CMK (cell line): ENCODE results near the gene ATRIP.
"Not testable (repeated sequence)": the region's sequence is repeated elsewhere in the genome, so short reads cannot be mapped to it uniquely, and the experiment has no call there.

Experiments
- DNase-seq: peaks from one replicate; pipeline ENCODE4 v3.0.0-alpha.2; 2010; ENCODE audit warnings: low read depth

The ATRIP gene

GRCh38 chr3:48446425-48447193, at the start of gene ATRIP:
Gene ATRIP (plus strand): TSS chr3:48446737. CDS start chr3:48446846, 109 bp downstream.
- DNase-seq = peak; percentile 67

GRCh38 chr3:48397767-48398681, 48.5 kb upstream of the ATRIP start:
- DNase-seq = no peak

GRCh38 chr3:48398701-48399386, 47.7 kb upstream of the ATRIP start:
- no peak for DNase-seq

- DNase-seq = no peak
Observed at GRCh38 chr3:48399387-48400172, 47.0 kb upstream of the ATRIP start.

GRCh38 chr3:48400824-48401433, 45.6 kb upstream of the ATRIP start:
- peak; percentile 25 for DNase-seq

GRCh38 chr3:48401434-48401901, 45.1 kb upstream of the ATRIP start:
- DNase-seq = not testable (repeated sequence)

GRCh38 chr3:48402281-48402732, 44.2 kb upstream of the ATRIP start:
- DNase-seq = no peak

GRCh38 chr3:48402907-48403306, 43.6 kb upstream of the ATRIP start:
- DNase-seq = no peak

GRCh38 chr3:48403533-48404439, 42.8 kb upstream of the ATRIP start:
- no peak for DNase-seq

GRCh38 chr3:48404440-48405342, 41.8 kb upstream of the ATRIP start:
- no peak for DNase-seq

GRCh38 chr3:48405343-48405881, 41.1 kb upstream of the ATRIP start:
- DNase-seq = no peak

- DNase-seq = no peak
Observed at GRCh38 chr3:48405971-48406370, 40.6 kb upstream of the ATRIP start.

GRCh38 chr3:48406443-48407431, 39.8 kb upstream of the ATRIP start:
- no peak for DNase-seq

GRCh38 chr3:48407542-48408099, 38.9 kb upstream of the ATRIP start:
- no peak for DNase-seq

- no peak for DNase-seq
Observed at GRCh38 chr3:48408823-48409281, 37.7 kb upstream of the ATRIP start.

GRCh38 chr3:48409291-48410201, 37.0 kb upstream of the ATRIP start:
- no peak for DNase-seq
